HG03558 (cell line): Measurements from ENCODE around the gene OR5B12.
"Not testable (repeated sequence)": the region's sequence is repeated elsewhere in the genome, so short reads cannot be mapped to it uniquely, and the experiment has no call there.

Source experiments
- ATAC-seq: cut with Tn5 transposase; IDR thresholded peaks from one replicate; pipeline ENCODE4 v1.9.1; 2021; ENCODE audit warnings: moderate number of reproducible peaks; ENCODE audit not compliant: unreplicated experiment; ENCODE audit errors: extremely low read depth

The OR5B12 gene

DNA sequence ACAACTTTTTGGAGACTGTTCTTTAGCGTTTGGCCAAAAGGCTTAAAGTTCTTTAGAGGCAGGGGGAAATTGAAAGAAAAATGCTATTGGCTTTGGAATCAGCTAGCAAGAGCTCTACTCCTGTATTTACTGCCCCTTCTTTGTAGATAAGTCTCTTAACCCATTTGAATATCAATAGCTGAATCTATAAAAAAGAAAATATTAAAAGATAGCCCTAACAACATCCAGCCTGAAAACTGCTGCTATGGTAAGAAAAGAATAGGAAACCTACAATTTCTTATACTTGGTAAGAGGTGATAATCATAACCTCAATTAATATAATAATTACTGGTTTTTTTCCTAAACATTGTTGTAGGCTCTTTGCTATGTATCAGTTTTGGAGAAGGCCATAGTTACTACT is at the start of gene OR5B12:
TSS of gene OR5B12 (minus strand) at position 101 of the 400 bp plus-strand sequence. CDS start 2,085 bp downstream, outside the sequence.
- ATAC-seq, result no peak

- no peak for ATAC-seq
Observed at GRCh38 chr11:58490827-58491226, 48.8 kb upstream of the OR5B12 start.

GRCh38 chr11:58487170-58487569 is 45.1 kb upstream of the OR5B12 start:
- ATAC-seq, result no peak

- no peak for ATAC-seq
Observed at GRCh38 chr11:58485961-58486360, 43.9 kb upstream of the OR5B12 start.

DNA sequence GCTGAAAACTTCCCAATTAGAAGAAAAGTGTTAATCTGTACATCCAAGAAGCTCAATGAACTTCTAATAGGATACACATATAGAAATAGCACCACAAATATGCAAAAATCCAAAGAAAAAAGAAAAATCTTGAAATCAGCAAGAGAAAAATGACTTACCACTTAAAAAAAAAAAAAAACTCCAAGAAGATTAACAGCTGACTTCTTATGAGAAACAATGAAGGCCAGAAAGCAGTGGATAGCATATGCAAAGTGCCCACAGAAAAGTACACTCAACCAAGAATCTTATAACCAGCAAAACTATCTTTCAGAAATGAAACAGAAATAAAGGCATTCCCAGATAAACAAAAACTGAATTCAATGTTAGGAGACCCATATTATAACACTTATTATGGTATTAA is 29.9 kb upstream of the OR5B12 start:
- ATAC-seq, result no peak

- ATAC-seq, result no peak
Observed at GRCh38 chr11:58466293-58466692, 24.3 kb upstream of the OR5B12 start.

GRCh38 chr11:58465690-58466089 is 23.7 kb upstream of the OR5B12 start:
- ATAC-seq, result no peak

GRCh38 chr11:58451585-58451984 is 9.5 kb upstream of the OR5B12 start:
- no peak for ATAC-seq

DNA sequence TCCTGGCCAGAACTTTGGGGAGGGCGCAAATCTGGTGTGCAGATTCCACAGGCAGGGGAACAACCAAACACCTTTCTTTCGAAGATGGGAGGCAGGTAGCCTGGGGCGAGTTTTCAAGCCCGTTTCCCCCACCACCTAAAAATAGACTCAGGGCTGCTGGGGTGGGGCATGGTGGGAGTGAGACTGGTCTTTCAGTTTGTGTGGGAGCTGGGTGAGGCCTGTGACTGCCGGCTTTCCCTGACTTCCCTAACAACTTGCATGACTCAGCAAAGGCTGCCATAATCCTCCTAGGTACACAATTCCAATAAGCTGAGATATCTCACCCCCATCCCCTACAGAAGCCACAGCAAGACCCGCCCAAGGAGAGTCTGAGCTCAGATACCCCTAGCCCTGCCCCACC is 4.3 kb upstream of the OR5B12 start:
- no peak for ATAC-seq

DNA sequence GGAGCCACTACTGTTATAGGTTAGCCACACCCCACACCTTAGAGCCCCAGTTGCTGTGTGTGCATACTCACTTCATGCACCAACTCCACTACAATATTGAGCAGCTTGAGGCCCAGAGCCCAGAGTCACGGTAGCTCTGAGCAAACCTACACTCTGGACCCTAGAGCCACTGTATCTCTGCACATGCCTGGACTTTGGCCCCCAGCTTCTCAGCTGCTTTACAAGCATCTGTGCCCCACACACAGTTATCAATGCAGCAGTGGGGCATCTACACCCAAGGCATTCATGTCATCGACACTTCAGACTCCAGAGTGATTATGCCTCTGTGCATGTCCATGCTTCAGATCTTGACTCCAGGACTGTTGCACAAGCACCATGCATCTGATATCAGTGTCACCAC is 2.3 kb upstream of the OR5B12 start:
- no peak for ATAC-seq

GRCh38 chr11:58438486-58438885 is 3.5 kb downstream of the OR5B12 start:
- ATAC-seq, result no peak

DNA sequence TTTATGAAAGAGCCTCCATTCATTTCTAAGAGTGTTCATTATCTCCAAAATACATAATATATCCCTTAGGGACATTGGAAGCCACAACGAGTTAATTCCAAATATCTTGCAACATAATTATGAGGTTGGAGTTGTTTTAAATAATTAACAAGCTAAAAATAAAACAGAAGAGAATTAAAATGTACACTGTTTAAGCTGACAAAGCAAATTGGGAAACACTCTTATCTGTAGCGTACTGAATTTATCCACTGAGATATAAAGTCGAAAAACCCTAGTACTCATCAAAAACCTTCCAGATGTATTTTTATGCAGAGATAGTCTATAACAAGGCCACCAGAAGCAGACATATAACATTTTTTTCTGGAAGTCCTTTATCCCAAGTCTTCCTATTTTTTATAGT is 7.8 kb downstream of the OR5B12 start:
- no peak for ATAC-seq

GRCh38 chr11:58433638-58434203 is 8.3 kb downstream of the OR5B12 start:
- no peak for ATAC-seq

DNA sequence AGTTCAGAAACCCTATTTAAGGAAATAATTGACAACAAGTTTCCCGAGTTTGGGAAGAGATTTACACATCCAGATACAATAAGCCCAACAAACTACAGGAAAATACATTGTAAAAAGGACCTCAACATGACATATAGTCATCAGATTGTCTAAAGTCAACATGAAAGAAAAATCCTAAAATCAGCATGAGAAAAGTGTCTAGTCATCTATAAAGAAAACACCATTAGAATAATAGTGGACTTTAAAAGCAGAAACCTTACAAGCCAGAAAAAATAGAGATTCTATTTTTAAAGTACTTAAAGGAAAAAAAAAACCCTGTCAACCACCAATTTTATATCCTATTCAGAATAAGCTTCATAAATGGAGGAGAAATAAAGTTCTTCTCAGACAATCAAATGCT is 12.8 kb downstream of the OR5B12 start:
- ATAC-seq, result no peak

- no peak for ATAC-seq
Observed at GRCh38 chr11:58428021-58428420, 14.0 kb downstream of the OR5B12 start, which contains the start of gene OR5B2. Gene OR5B2 (minus strand): TSS chr11:58428121. CDS start chr11:58423261, 4,860 bp downstream.

GRCh38 chr11:58406774-58407173 is 35.3 kb downstream of the OR5B12 start, which contains the start of gene OR5B3:
Gene OR5B3 (minus strand): TSS chr11:58406874. CDS start chr11:58403409, 3,465 bp downstream.
- ATAC-seq, result no peak

DNA sequence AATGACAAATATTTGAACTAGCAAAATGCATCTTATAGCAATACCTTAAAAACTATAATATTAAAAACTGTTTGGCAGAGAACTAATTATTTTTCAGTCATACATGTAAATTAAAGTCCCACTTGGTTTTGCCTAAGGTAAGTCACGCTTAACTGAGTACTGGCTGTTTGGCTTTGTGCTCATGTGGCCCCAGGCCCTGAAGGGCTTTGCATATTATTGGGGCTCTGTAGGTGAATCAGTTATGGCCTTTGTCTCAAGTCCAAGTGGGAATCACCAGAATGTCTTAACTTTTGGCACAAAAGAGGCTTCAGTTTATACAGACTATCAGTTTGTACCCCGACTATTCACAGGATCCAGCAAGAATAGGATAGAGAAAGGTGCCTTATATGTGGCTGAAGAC is 42.4 kb downstream of the OR5B12 start:
- ATAC-seq, result not testable (repeated sequence)

- ATAC-seq, result no peak
Observed at GRCh38 chr11:58395581-58395980, 46.5 kb downstream of the OR5B12 start.

DNA sequence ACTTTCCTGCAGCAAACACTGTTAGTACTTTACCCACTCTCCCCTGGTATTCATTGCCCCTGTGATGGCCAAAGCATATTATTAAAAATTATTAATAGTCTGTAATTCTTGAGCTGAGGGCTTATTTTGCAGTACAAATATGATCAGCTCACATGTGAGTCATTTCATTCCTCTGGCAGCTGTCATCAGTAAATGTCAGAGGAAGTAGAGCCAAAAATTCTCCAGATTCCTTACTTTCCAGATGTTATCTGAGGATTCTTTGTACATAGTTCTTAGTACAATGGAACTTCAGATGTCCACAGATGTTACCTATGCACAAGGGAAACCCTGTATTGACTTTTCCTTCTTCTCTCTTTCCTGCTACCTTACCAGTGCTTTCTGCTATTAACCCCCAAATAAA is 47.8 kb downstream of the OR5B12 start:
- no peak for ATAC-seq

DNA sequence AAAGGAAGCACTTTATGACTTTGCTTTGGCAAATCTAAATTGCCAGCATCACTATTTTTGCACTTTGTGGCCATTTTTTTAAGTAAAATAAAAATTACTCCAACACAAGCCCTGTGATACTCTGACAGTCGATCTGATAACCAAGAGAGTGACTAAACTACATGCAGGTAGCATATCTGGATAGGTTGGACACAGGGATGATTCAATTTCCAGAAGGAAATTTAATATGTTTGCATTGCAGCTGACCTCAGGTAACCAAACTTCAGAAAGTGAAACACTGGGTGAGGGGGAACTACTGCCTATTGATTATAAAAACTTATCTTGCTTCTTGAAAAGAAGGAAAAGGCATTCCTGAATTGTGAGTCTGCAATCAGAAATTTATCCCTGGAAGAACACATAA is 49.3 kb downstream of the OR5B12 start:
- ATAC-seq, result no peak

GRCh38 chr11:58391879-58392278 is 50.2 kb downstream of the OR5B12 start:
- ATAC-seq, result no peak

- ATAC-seq, result no peak
Observed at GRCh38 chr11:58390551-58391063, 51.4 kb downstream of the OR5B12 start.
